ENCODE data around the gene IGSF23. TPM values are rescaled to one million over a fixed set of nuclear protein-coding genes. Genes with fewer than 3 reads are reported as not detected.

Gene IGSF23
- total and polyA plus RNA-seq, 9 donors: 0.57 TPM; not detected in 8

GRCh38 chr19:44672226-44672625 is 58.9 kb downstream of the IGSF23 start:
- WGBS, 3 donors: 54 to 92% (median 75%) methylated on average over 1 of the region's 1 CpG
- intact Hi-C loops (cut with DNase I): no loop called here
- Histone ChIP-seq H3K9me3 (no peaks in the 10 kb centered on the region), H3K4me3 (no peak overlapping the region), H3K27me3 (no peaks in the 10 kb centered on the region), H3K36me3 (no peaks in the 10 kb centered on the region), H3K27ac (no peak overlapping the region), H3K4me1 (ENCODE audit: insufficient read depth) (no peaks in the 10 kb centered on the region)
- TF ChIP-seq POLR2A (IDR thresholded peaks at IDR 0.05) (no peak), EP300 (IDR thresholded peaks at IDR 0.05) (no peak), CTCF (IDR thresholded peaks at IDR 0.05) (no peak)
- DNase-seq: no peak

GRCh38 chr19:44673510-44673909 is 60.1 kb downstream of the IGSF23 start:
- Histone ChIP-seq H3K27me3 (no peaks in the 10 kb centered on the region), H3K9me3 (no peaks in the 10 kb centered on the region), H3K36me3 (no peaks in the 10 kb centered on the region), H3K27ac (no peak overlapping the region), H3K4me3 (no peak overlapping the region), H3K4me1 (ENCODE audit: insufficient read depth) (no peaks in the 10 kb centered on the region)
- 78 to 93% (median 90%) methylated on average over 4 of the region's 4 CpGs for WGBS, 3 donors
- intact Hi-C loops (cut with DNase I): no loop called here
- DNase-seq: no peak
- TF ChIP-seq CTCF (IDR thresholded peaks at IDR 0.05) (no peak), EP300 (IDR thresholded peaks at IDR 0.05) (no peak), POLR2A (IDR thresholded peaks at IDR 0.05) (no peak)

GRCh38 chr19:44675521-44675920 is 62.2 kb downstream of the IGSF23 start:
- no peak for TF ChIP-seq POLR2A (IDR thresholded peaks at IDR 0.05)
- no peak for TF ChIP-seq EP300 (IDR thresholded peaks at IDR 0.05)
- no peak for TF ChIP-seq CTCF (IDR thresholded peaks at IDR 0.05)
- intact Hi-C loops (cut with DNase I): no loop called here
- 79 to 86% (median 82%) methylated on average over 6 of the region's 6 CpGs for WGBS, 3 donors
- Histone ChIP-seq H3K36me3 (no peaks in the 10 kb centered on the region), H3K4me3 (no peak overlapping the region), H3K9me3 (no peaks in the 10 kb centered on the region), H3K27ac (no peak overlapping the region), H3K27me3 (no peaks in the 10 kb centered on the region), H3K4me1 (ENCODE audit: insufficient read depth) (no peaks in the 10 kb centered on the region)
- DNase-seq: no peak

GRCh38 chr19:44677019-44677811 is 63.9 kb downstream of the IGSF23 start:
- no peaks in the 10 kb centered on the region for H3K9me3 ChIP-seq
- no peaks in the 10 kb centered on the region for H3K4me1 ChIP-seq (ENCODE audit: insufficient read depth)
- TF ChIP-seq EP300 (IDR thresholded peaks at IDR 0.05) (no peak), POLR2A (IDR thresholded peaks at IDR 0.05) (no peak), CTCF (IDR thresholded peaks at IDR 0.05) (no peak)
- 59 to 60% (median 60%) methylated on average over 8 of the region's 8 CpGs for WGBS, 3 donors
- no peak overlapping the region for H3K27ac ChIP-seq
- no peaks in the 10 kb centered on the region for H3K36me3 ChIP-seq
- intact Hi-C loops (cut with DNase I): no loop called here
- DNase-seq: no peak
- H3K27me3 ChIP-seq: no peaks in the 10 kb centered on the region
- no peak overlapping the region for H3K4me3 ChIP-seq

Measured in ovary (tissue), 9 donors.